ENCODE results near the gene SYNGR4. TPM values are rescaled to one million over a fixed set of nuclear protein-coding genes. Genes with fewer than 3 reads are reported as not detected.

SYNGR4 gene
- total RNA-seq, 2 experiments from 2014 or later = 0.50 to 0.52 TPM

DNA sequence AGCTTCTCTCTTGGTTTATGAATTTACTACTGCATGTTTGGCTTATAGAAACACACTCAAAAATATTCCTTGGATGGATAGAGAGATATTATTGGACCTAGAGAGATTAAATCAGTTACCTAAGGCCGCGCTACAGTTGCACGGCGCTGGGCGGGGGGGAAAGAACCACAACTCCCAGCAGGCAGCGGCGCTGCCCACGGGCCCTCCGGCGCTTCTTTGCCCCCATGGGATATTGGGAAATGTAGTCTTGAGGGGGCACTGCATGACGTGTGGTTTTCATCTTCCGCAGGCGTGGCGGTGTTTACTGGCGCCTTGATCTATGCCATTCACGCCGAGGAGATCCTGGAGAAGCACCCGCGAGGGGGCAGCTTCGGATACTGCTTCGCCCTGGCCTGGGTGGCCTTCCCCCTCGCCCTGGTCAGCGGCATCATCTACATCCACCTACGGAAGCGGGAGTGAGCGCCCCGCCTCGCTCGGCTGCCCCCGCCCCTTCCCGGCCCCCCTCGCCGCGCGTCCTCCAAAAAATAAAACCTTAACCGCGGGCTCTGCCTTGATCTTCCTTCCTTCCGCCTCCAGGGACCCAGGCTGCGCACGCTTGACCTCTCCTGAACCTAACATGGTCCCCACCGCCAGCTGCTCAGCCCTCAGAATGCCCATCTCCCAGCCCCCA is 34.0 kb upstream of the SYNGR4 start:
- peak; percentile 92 for DNase-seq
- H3K4me3 Mint-ChIP-seq = peak overlapping the region; percentile 78
- CTCF ChIA-PET = interaction anchor here (0.9 to 1.1 kb wide), 3 partner anchors 9 to 11 kb away, joined by 3 read pairs; no protein-coding TSS in a partner anchor
- peaks cover 40% of the 10 kb centered on the region for H3K36me3 Mint-ChIP-seq (ENCODE audit: low read depth)
- H3K27me3 Mint-ChIP-seq (ENCODE audit: low read depth) = no peaks in the 10 kb centered on the region
- peak overlapping the region; percentile 93 for H3K27ac Mint-ChIP-seq
- intact Hi-C loops (cut with micrococcal nuclease) = loop anchor here (5.0 kb wide), 1 partner anchor 542 kb away; the partner anchor contains the start of gene PPP1R15A
- H3K9me3 Mint-ChIP-seq = peaks cover 2% of the 10 kb centered on the region
- H3K4me1 Mint-ChIP-seq (ENCODE audit: low read depth) = peaks cover 73% of the 10 kb centered on the region

DNA sequence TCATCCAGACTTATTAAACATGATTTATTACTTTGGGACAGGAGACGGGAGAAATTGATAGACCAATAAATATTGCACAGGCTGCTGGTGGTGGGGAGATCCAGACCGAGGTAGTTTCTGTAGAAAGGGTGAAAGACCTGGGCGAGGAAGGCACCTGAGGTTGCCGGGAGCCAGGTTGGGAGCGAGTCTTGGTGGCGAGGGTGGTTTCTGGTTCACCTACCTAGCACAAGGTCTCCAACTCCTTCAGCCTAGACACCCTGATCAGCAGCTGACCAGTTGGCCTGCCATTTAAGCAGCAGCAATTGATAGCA is 31.9 kb upstream of the SYNGR4 start:
- peaks cover 31% of the 10 kb centered on the region for H3K36me3 Mint-ChIP-seq (ENCODE audit: low read depth)
- peaks cover 2% of the 10 kb centered on the region for H3K9me3 Mint-ChIP-seq
- no peak for DNase-seq
- peaks cover 57% of the 10 kb centered on the region for H3K4me1 Mint-ChIP-seq (ENCODE audit: low read depth)
- no peaks in the 10 kb centered on the region for H3K27me3 Mint-ChIP-seq (ENCODE audit: low read depth)
- peak overlapping the region; percentile 92 for H3K27ac Mint-ChIP-seq
- H3K4me3 Mint-ChIP-seq = peak overlapping the region; percentile 87
- intact Hi-C loops (cut with micrococcal nuclease) = loop anchor here (2.0 to 5.0 kb wide), 3 partner anchors 66 to 540 kb away; partner anchors contain the start of genes CARD8 and PPP1R15A
- CTCF ChIA-PET = interaction anchor here (2.1 to 4.1 kb wide), 5 partner anchors 11 to 72 kb away, joined by 9 to 131 read pairs (median 24); partner anchors contain the start of genes EMP3, KDELR1 and ZNF114

- Mint-ChIP-seq H3K36me3 (ENCODE audit: low read depth) (peaks cover 26% of the 10 kb centered on the region), H3K27ac (peak overlapping the region; percentile 92), H3K27me3 (ENCODE audit: low read depth) (no peaks in the 10 kb centered on the region), H3K9me3 (peaks cover 2% of the 10 kb centered on the region), H3K4me1 (ENCODE audit: low read depth) (peaks cover 52% of the 10 kb centered on the region), H3K4me3 (peak overlapping the region; percentile 87)
- CTCF ChIA-PET = interaction anchor here (0.6 to 4.1 kb wide), 6 partner anchors 12 to 72 kb away, joined by 3 to 131 read pairs (median 17); partner anchors contain the start of genes EMP3, KDELR1 and ZNF114
- DNase-seq = peak; percentile 98
- intact Hi-C loops (cut with micrococcal nuclease) = loop anchor here (1.0 to 5.0 kb wide), 6 partner anchors 12 to 539 kb away; partner anchors contain the start of genes CARD8, PPP1R15A and TMEM143
These were observed 31.3 kb upstream of the SYNGR4 start for GRCh38 chr19:48332662-48333466.

DNA sequence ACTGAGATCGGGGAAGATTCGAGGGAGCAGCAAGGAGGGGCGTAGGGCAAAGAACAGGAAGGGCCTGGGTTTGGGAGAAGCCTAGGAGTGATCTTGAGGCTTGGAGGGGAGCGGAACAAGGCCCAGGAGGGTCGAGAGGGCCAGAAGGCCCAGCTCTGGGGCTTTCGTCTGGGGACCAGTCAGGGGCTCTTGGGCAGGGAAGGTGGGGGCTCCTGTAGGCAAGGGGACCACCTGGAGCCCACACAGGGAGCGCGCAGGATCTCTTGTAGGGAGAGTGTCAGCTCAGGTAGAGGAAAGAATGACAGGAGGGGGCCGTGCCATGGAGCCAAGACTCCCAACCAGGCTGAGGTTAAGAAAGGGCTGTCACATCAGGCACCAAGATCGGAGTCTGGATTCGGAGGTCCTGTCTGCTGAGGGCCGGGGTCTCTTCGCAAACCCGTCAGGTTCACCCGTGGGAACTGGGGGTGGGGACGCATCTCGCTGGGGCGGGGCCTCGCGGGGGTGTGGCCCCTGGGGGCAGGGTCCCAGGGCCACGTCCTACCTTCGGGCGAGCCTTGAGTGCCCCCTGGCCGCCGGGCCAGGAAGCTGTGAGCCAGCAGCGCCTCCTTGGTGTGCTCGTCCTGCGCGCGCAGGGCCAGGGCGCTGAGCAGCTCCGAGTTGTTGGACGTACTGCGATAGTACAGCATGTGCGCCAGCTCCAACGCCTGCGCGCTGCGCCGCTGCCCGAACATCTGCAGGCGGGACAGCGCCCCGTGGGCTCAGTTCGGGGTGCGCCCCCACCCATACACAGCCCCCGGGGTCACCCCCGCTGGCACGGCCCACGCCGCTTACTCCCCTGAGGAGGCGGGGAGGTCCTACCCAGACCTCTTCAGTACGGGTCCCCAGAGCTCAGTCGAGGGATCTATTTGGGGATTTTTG is 30.4 kb upstream of the SYNGR4 start:
- CTCF ChIA-PET = interaction anchor here (0.5 to 4.1 kb wide), 12 partner anchors 13 to 251 kb away, joined by 3 to 131 read pairs (median 5); partner anchors contain the start of genes EMP3, KDELR1 and ZNF114
- H3K4me3 Mint-ChIP-seq = peak overlapping the region; percentile 87
- no peaks in the 10 kb centered on the region for H3K27me3 Mint-ChIP-seq (ENCODE audit: low read depth)
- intact Hi-C loops (cut with micrococcal nuclease) = loop anchor here (1.0 to 5.0 kb wide), 6 partner anchors 12 to 539 kb away; partner anchors contain the start of genes CARD8, PPP1R15A and TMEM143
- peak; percentile 95 for DNase-seq
- H3K36me3 Mint-ChIP-seq (ENCODE audit: low read depth) = peaks cover 20% of the 10 kb centered on the region
- peak overlapping the region; percentile 92 for H3K27ac Mint-ChIP-seq
- no peaks in the 10 kb centered on the region for H3K9me3 Mint-ChIP-seq
- H3K4me1 Mint-ChIP-seq (ENCODE audit: low read depth) = peaks cover 47% of the 10 kb centered on the region

DNA sequence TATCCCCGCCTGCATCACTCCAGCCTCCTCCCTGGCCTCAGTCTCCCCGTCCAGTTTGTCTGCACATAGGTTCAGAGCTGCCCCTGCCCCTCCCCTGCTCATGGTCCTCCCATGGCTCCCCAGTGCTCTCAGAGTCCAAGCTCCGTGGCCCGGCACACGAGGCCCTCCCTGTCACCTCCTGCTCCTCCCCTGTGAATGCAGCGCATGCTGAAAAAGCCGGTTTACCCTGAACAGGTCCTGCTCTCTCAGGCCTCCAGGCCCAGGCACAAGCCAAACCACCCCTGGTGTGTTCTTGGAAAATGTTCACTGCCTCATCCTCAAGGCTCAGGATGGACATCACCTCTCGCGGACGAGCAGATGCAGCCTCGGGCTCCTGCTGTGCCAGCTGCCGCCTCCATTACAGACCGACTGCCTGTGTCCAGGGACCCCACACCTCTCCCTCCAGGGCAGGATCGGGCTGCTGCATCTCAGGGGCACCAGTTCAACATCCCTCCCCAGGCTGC is 25.9 kb upstream of the SYNGR4 start:
- Mint-ChIP-seq H3K4me3 (no peak overlapping the region), H3K36me3 (ENCODE audit: low read depth) (no peaks in the 10 kb centered on the region), H3K27me3 (ENCODE audit: low read depth) (no peaks in the 10 kb centered on the region), H3K4me1 (ENCODE audit: low read depth) (peaks cover 10% of the 10 kb centered on the region), H3K9me3 (no peaks in the 10 kb centered on the region), H3K27ac (no peak overlapping the region)
- intact Hi-C loops (cut with micrococcal nuclease) = no loop called here
- CTCF ChIA-PET = no interaction called here
- no peak for DNase-seq

DNA sequence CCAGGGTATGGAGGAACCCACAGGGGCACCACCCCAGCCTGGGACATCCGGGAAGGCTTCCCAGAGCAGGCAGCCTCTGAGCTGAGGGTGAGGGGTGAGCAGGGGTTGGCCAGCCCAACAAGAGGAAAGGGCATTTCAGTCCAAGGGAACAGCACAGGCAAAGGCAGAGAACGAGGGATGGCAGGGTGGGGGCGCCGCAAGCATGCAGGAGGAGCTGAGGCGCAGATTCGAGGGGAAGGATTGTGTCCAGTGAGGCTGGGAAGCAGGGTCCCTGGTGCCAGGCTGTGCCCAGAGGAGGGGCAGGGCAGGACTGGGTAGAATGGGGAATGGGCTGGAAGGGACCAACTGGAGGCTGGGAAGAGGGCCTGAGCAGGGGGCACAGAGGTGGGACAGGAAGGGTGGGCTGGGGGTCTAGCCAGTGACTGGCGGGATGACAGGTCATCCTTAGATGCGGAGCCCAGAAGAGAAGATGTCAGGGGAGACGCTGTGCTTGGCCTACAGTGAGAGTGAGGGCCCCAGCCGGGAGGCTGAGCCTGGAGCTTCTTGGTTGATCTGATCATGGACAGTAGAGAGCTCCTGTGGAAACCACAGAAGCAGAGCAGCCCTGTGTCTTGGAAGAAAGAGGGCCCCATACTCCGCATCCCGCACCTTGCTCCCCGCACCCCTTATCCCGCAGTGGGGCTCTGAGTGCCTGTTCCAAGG is 25.2 kb upstream of the SYNGR4 start:
- Mint-ChIP-seq H3K9me3 (no peaks in the 10 kb centered on the region), H3K36me3 (ENCODE audit: low read depth) (no peaks in the 10 kb centered on the region), H3K4me3 (no peak overlapping the region), H3K4me1 (ENCODE audit: low read depth) (peaks cover 7% of the 10 kb centered on the region), H3K27me3 (ENCODE audit: low read depth) (no peaks in the 10 kb centered on the region), H3K27ac (no peak overlapping the region)
- DNase-seq = no peak
- intact Hi-C loops (cut with micrococcal nuclease) = no loop called here
- CTCF ChIA-PET = interaction anchor here (0.6 kb wide), 1 partner anchor 13 kb away, joined by 3 read pairs; no protein-coding TSS in a partner anchor

DNA sequence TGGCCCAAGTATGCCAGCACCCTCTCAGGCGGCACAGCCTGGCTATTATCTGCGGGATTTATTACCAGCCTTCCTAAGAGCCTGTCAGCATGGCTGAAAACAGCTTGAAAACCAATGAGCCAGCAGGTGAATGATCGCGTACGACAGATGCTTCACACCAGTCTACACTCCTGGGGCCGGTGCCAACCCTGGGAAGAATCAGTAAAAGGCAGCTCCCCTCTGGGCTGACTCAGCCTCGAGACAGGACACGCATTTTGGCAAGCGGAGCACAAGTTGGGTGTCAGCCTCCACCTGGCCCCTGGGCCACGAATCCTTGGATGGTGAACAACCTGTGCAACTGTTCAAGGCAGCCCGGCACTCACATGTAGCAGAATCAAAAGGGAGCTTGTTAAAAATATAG is 23.2 kb upstream of the SYNGR4 start:
- Mint-ChIP-seq H3K36me3 (ENCODE audit: low read depth) (no peaks in the 10 kb centered on the region), H3K4me1 (ENCODE audit: low read depth) (no peaks in the 10 kb centered on the region), H3K4me3 (no peak overlapping the region), H3K27me3 (ENCODE audit: low read depth) (no peaks in the 10 kb centered on the region), H3K27ac (no peak overlapping the region), H3K9me3 (no peaks in the 10 kb centered on the region)
- intact Hi-C loops (cut with micrococcal nuclease) = no loop called here
- no peak for DNase-seq
- CTCF ChIA-PET = interaction anchor here (0.6 to 1.4 kb wide), 4 partner anchors 21 to 98 kb away, joined by 3 to 5 read pairs (median 3); partner anchors contain the start of gene KDELR1

DNA sequence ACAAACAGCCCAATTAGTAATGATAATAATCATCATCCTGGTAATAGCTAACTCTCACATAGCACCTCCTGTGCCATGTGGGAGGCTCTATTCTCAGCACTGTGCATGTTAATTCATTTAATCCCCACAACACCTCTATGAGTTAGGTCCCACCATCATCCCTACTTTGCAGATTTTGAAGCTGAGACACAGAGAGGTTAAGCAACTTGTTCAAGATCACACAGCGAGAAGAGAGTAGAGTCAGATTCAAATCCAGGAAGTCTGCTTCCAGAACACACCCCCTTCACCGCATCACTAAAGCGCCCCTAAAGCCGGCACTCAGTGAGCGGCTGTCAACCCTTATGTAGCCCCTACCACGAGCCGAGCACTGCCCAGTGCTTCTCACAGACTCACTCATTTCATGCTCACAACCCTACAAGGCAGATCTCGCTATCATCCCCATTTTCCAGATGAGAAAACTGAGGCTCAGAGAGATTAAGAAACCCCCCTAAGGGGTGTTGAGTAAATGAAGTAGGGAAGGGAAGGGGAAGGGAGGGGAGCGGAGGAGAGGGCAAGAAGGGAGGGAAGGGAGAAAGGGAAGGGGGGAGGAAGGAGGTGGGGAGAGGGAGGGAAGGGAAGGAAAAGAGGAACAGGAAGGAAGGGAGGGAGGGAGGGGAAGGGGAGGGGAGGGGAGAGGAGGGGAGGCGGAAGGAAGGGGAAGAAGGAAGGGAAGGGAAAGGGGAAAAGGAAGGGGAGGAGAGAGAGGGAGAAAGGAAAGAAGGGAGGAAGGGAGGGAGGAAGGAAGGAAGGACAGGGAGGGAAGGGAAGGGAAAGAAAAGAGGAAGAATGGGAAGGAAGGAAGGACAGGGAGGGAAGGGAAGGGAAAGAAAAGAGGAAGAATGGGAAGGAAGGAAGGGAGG is 22.4 kb upstream of the SYNGR4 start:
- CTCF ChIA-PET = interaction anchor here (1.0 to 1.4 kb wide), 3 partner anchors 22 to 50 kb away, joined by 3 to 5 read pairs (median 3); partner anchors contain the start of gene KDELR1
- no peak overlapping the region for H3K27ac Mint-ChIP-seq
- H3K9me3 Mint-ChIP-seq = no peaks in the 10 kb centered on the region

GRCh38 chr19:48342414-48342738 is 21.8 kb upstream of the SYNGR4 start:
- Mint-ChIP-seq H3K9me3 (no peaks in the 10 kb centered on the region), H3K27me3 (ENCODE audit: low read depth) (no peaks in the 10 kb centered on the region), H3K4me1 (ENCODE audit: low read depth) (no peaks in the 10 kb centered on the region), H3K4me3 (no peak overlapping the region), H3K27ac (no peak overlapping the region), H3K36me3 (ENCODE audit: low read depth) (no peaks in the 10 kb centered on the region)
- CTCF ChIA-PET = no interaction called here
- DNase-seq = no peak
- intact Hi-C loops (cut with micrococcal nuclease) = no loop called here

More for the DNA sequence above, 22.4 kb upstream of the SYNGR4 start:
- intact Hi-C loops (cut with micrococcal nuclease) = no loop called here
- H3K36me3 Mint-ChIP-seq (ENCODE audit: low read depth) = no peaks in the 10 kb centered on the region
- DNase-seq = no peak
- H3K4me3 Mint-ChIP-seq = no peak overlapping the region
- H3K27me3 Mint-ChIP-seq (ENCODE audit: low read depth) = no peaks in the 10 kb centered on the region
- H3K4me1 Mint-ChIP-seq (ENCODE audit: low read depth) = no peaks in the 10 kb centered on the region

GRCh38 chr19:48342841-48343540 is 21.2 kb upstream of the SYNGR4 start:
- H3K4me1 Mint-ChIP-seq (ENCODE audit: low read depth) = no peaks in the 10 kb centered on the region
- intact Hi-C loops (cut with micrococcal nuclease) = no loop called here
- no peak overlapping the region for H3K4me3 Mint-ChIP-seq
- CTCF ChIA-PET = no interaction called here
- no peaks in the 10 kb centered on the region for H3K27me3 Mint-ChIP-seq (ENCODE audit: low read depth)
- H3K9me3 Mint-ChIP-seq = no peaks in the 10 kb centered on the region
- no peaks in the 10 kb centered on the region for H3K36me3 Mint-ChIP-seq (ENCODE audit: low read depth)
- no peak for DNase-seq
- H3K27ac Mint-ChIP-seq = no peak overlapping the region
